Measurements from ENCODE around the gene ZEB2. TPM values are rescaled to one million over a fixed set of nuclear protein-coding genes. Genes with fewer than 3 reads are reported as not detected.
A peak's percentile ranks its signal among the peaks of the same experiment; 100 is the strongest.

ZEB2 gene
- total RNA-seq, 1 donor from 2014 or later, result 88.5 TPM

GRCh38 chr2:144523596-144524117, 3.7 kb upstream of the ZEB2 start:
- H3K27me3 Mint-ChIP-seq, result peaks cover 71% of the 10 kb centered on the region
- no peaks in the 10 kb centered on the region for H3K36me3 Mint-ChIP-seq
- H3K27ac Mint-ChIP-seq, result peak overlapping the region; percentile 80
- no peaks in the 10 kb centered on the region for H3K9me3 Mint-ChIP-seq
- peaks cover 22% of the 10 kb centered on the region for H3K4me1 Mint-ChIP-seq (ENCODE audit: unreplicated experiment)
- no peak for DNase-seq (ENCODE audit: extremely low spot score, unreplicated experiment)
- H3K4me3 Mint-ChIP-seq, result peak overlapping the region; percentile 87
- TF ChIP-seq, protein P1, sequence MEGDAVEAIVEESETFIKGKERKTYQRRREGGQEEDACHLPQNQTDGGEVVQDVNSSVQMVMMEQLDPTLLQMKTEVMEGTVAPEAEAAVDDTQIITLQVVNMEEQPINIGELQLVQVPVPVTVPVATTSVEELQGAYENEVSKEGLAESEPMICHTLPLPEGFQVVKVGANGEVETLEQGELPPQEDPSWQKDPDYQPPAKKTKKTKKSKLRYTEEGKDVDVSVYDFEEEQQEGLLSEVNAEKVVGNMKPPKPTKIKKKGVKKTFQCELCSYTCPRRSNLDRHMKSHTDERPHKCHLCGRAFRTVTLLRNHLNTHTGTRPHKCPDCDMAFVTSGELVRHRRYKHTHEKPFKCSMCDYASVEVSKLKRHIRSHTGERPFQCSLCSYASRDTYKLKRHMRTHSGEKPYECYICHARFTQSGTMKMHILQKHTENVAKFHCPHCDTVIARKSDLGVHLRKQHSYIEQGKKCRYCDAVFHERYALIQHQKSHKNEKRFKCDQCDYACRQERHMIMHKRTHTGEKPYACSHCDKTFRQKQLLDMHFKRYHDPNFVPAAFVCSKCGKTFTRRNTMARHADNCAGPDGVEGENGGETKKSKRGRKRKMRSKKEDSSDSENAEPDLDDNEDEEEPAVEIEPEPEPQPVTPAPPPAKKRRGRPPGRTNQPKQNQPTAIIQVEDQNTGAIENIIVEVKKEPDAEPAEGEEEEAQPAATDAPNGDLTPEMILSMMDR (conservative IDR thresholded peaks at IDR 0.05), result no peak

GRCh38 chr2:144522897-144523595, 3.1 kb upstream of the ZEB2 start:
- Mint-ChIP-seq H3K4me1 (ENCODE audit: unreplicated experiment) (peaks cover 22% of the 10 kb centered on the region), H3K4me3 (peak overlapping the region; percentile 87), H3K27me3 (peaks cover 68% of the 10 kb centered on the region), H3K9me3 (no peaks in the 10 kb centered on the region), H3K36me3 (no peaks in the 10 kb centered on the region), H3K27ac (peak overlapping the region; percentile 80)
- TF ChIP-seq, protein P1 (conservative IDR thresholded peaks at IDR 0.05), result no peak
- DNase-seq (ENCODE audit: extremely low spot score, unreplicated experiment), result no peak

DNA sequence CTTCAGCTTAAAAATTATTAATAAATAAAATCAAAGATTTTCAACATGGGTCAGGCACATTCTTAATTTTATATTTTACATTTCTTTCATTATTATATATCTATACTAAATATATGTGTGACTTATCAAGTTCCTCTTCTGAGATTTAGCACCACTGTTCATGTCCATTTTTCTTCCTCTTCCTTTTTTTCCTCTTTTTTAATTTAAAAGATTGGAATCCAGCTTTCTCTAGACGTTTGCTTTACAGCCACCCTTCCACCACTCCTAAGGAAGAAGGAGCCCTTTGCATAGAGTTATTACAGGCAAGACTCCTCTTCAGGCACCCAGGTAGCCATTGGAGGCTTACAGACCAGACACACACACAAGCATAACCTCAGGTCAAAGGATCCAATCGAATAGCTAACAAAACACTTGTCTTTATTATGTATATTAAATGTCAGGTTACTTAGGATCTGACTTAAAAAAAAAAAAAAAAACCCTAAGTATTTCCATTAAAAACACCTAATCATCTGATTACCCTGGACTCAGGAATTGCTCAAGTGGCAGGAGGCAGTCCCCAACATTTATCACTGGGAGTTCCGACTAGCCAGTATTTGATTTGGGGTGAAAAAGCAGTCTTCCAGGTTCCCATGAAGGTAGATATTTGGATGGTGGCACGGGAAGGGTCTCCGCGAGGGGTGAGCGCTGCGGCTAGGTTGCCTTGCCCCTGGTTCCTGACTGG, 2.4 kb upstream of the ZEB2 start:
- no peak for DNase-seq (ENCODE audit: extremely low spot score, unreplicated experiment)
- no peaks in the 10 kb centered on the region for H3K36me3 Mint-ChIP-seq
- H3K27ac Mint-ChIP-seq, result peak overlapping the region; percentile 80
- peaks cover 61% of the 10 kb centered on the region for H3K27me3 Mint-ChIP-seq
- TF ChIP-seq, protein P1 (conservative IDR thresholded peaks at IDR 0.05), result no peak
- H3K9me3 Mint-ChIP-seq, result no peaks in the 10 kb centered on the region
- H3K4me3 Mint-ChIP-seq, result peak overlapping the region; percentile 87
- H3K4me1 Mint-ChIP-seq (ENCODE audit: unreplicated experiment), result peaks cover 22% of the 10 kb centered on the region

DNA sequence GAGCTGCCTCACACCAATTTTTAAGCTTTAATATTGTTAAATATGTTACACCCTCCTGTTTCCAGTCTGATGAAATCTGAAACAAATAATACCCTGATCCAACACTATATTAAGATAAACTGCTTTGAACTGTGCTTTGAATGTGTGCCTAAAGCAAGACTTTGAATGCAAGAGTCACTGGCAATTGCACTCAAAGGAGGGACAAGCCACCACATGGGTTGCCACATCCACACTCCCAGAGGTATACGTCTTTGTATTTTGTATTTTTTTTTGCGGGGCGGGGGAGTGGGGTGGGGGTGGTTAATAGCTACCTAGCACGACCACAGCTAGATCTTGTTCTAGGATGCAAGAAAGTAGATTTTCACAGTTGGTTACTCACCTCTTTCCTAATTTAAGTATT, 1.8 kb upstream of the ZEB2 start:
- H3K27me3 Mint-ChIP-seq, result peaks cover 58% of the 10 kb centered on the region
- peak overlapping the region; percentile 64 for H3K4me3 Mint-ChIP-seq
- no peaks in the 10 kb centered on the region for H3K9me3 Mint-ChIP-seq
- no peak for DNase-seq (ENCODE audit: extremely low spot score, unreplicated experiment)
- H3K27ac Mint-ChIP-seq, result no peak overlapping the region
- peaks cover 3% of the 10 kb centered on the region for H3K36me3 Mint-ChIP-seq
- TF ChIP-seq, protein P1 (conservative IDR thresholded peaks at IDR 0.05), result no peak
- H3K4me1 Mint-ChIP-seq (ENCODE audit: unreplicated experiment), result peaks cover 22% of the 10 kb centered on the region

GRCh38 chr2:144520756-144521487, 1.0 kb upstream of the ZEB2 start:
- peaks cover 56% of the 10 kb centered on the region for H3K27me3 Mint-ChIP-seq
- peak overlapping the region; percentile 64 for H3K4me3 Mint-ChIP-seq
- DNase-seq (ENCODE audit: extremely low spot score, unreplicated experiment), result no peak
- no peak overlapping the region for H3K27ac Mint-ChIP-seq
- no peaks in the 10 kb centered on the region for H3K9me3 Mint-ChIP-seq
- TF ChIP-seq, protein P1 (conservative IDR thresholded peaks at IDR 0.05), result no peak
- peaks cover 22% of the 10 kb centered on the region for H3K4me1 Mint-ChIP-seq (ENCODE audit: unreplicated experiment)
- peaks cover 3% of the 10 kb centered on the region for H3K36me3 Mint-ChIP-seq

Measured in type B pancreatic cell (in vitro differentiated cells).